Neuronal stem cell (in vitro differentiated cells): ENCODE measurements around the gene RYR2.

Experiments used
- DNase-seq: peaks from one replicate; pipeline ENCODE4 v3.0.0-alpha.2; 2013; ENCODE audit warnings: low spot score
- H2AFZ ChIP-seq: one replicate; pipeline ENCODE4 v1.6.1; 2013; ENCODE audit warnings: mild to moderate bottlenecking, low read length, inconsistent platforms
- H2AK5ac ChIP-seq: 2 replicates; pipeline ENCODE4 v1.6.1; 2013; ENCODE audit warnings: low read depth, mild to moderate bottlenecking, inconsistent platforms, low read length, moderate library complexity, mixed read lengths
- H2BK120ac ChIP-seq: 2 replicates; pipeline ENCODE4 v1.6.1; 2013; ENCODE audit warnings: low read depth, mild to moderate bottlenecking, inconsistent platforms, low read length, moderate library complexity, mixed read lengths
- H2BK12ac ChIP-seq: one replicate; pipeline ENCODE4 v1.6.1; 2013; ENCODE audit warnings: low read length, inconsistent platforms
- H2BK15ac ChIP-seq: 2 replicates; pipeline ENCODE4 v1.6.1; 2013; ENCODE audit warnings: mild to moderate bottlenecking, low read length, inconsistent platforms, mixed read lengths
- H2BK5ac ChIP-seq: one replicate; pipeline ENCODE4 v1.6.1; 2013; ENCODE audit warnings: inconsistent platforms, mild to moderate bottlenecking, low read length, moderate library complexity
- H3K14ac ChIP-seq: one replicate; pipeline ENCODE4 v1.6.1; 2013; ENCODE audit warnings: low read length, inconsistent platforms
- H3K18ac ChIP-seq: 2 replicates; pipeline ENCODE4 v1.6.1; 2013; ENCODE audit warnings: low read length, inconsistent platforms
- H3K23ac ChIP-seq: 2 replicates; pipeline ENCODE4 v1.6.1; 2013; ENCODE audit warnings: low read depth, mild to moderate bottlenecking, mixed read lengths, low read length, inconsistent platforms; ENCODE audit not compliant: poor library complexity
- H3K27ac ChIP-seq: replicated peaks from 3 replicates; pipeline ENCODE4 v1.5.1; 2013; ENCODE audit warnings: low read length, inconsistent platforms
- H3K27me3 ChIP-seq, 3 experiments: 2 replicates each; pipeline ENCODE4 v1.6.1; 2013; ENCODE audit warnings: low read length in 3 of 3, mild to moderate bottlenecking in 2 of 3, inconsistent platforms in 1 of 3, low read depth in 1 of 3, mixed read lengths in 1 of 3, moderate library complexity in 1 of 3; ENCODE audit not compliant: control insufficient read depth in 3 of 3, insufficient read depth in 3 of 3
- H3K36me3 ChIP-seq, 2 donors: replicated peaks in 1 of 2; 2 replicates each; pipeline ENCODE4 v1.6.1; 2013; ENCODE audit warnings: low read length in 2 of 2; ENCODE audit not compliant: control insufficient read depth in 2 of 2, insufficient read depth in 2 of 2
- H3K4ac ChIP-seq: 2 replicates; pipeline ENCODE4 v1.6.1; 2013; ENCODE audit warnings: inconsistent platforms, mild to moderate bottlenecking, low read length, moderate library complexity
- H3K4me1 ChIP-seq, 2 donors: 1 replicate in 1 of 2; 2 replicates in 1 of 2; pipeline ENCODE4 v1.6.1; 2013; ENCODE audit warnings: low read length in 2 of 2, low read depth in 1 of 2; ENCODE audit not compliant: control insufficient read depth in 2 of 2, insufficient read depth in 1 of 2
- H3K4me2 ChIP-seq: one replicate; pipeline ENCODE4 v1.6.1; 2013; ENCODE audit warnings: mild to moderate bottlenecking, low read length, inconsistent platforms; ENCODE audit not compliant: insufficient read depth, poor library complexity, severe bottlenecking
- H3K4me3 ChIP-seq, 2 donors: 2 replicates each; pipeline ENCODE4 v1.5.1; 2013; ENCODE audit warnings: low read length in 2 of 2, mild to moderate bottlenecking in 2 of 2, inconsistent platforms in 1 of 2, moderate library complexity in 1 of 2
- H3K79me1 ChIP-seq: one replicate; pipeline ENCODE4 v1.6.1; 2013; ENCODE audit warnings: low read depth, mild to moderate bottlenecking, inconsistent platforms, low read length, moderate library complexity
- H3K9ac ChIP-seq: one replicate; pipeline ENCODE4 v1.6.1; 2013; ENCODE audit warnings: mild to moderate bottlenecking, low read depth, low read length, inconsistent platforms; ENCODE audit not compliant: poor library complexity
- H3K9me3 ChIP-seq, 2 donors: replicated peaks in 1 of 2; 2 replicates each; pipeline versions ENCODE3 to v1.6.1; 2013; ENCODE audit warnings: low read length in 2 of 2, mild to moderate bottlenecking in 2 of 2, inconsistent platforms in 1 of 2, low read depth in 1 of 2, mixed read lengths in 1 of 2, moderate library complexity in 1 of 2; ENCODE audit not compliant: control insufficient read depth in 2 of 2, insufficient read depth in 1 of 2
- H4K8ac ChIP-seq: one replicate; pipeline ENCODE4 v1.6.1; 2013; ENCODE audit warnings: low read depth, mild to moderate bottlenecking, inconsistent platforms, low read length, moderate library complexity
- H4K91ac ChIP-seq: one replicate; pipeline ENCODE4 v1.6.1; 2013; ENCODE audit warnings: low read length, low read depth, mild to moderate bottlenecking, inconsistent platforms; ENCODE audit not compliant: poor library complexity
- WGBS, 2 donors: extraction: QIAGEN DNeasy Blood & Tissue Kit; methylation state at CpG; one replicate each; pipeline ENCODE4 v1.1.7; 2013; ENCODE audit warnings: missing lambda C conversion rate in 2 of 2, mixed read lengths in 1 of 2; ENCODE audit not compliant: insufficient read length in 2 of 2, insufficient replicate concordance in 1 of 2; ENCODE audit errors: extremely low coverage in 2 of 2; 5-methylcytosine and 5-hydroxymethylcytosine counted together

RYR2 gene

GRCh38 chr1:237054313-237054712 is 12.3 kb downstream of the RYR2 start:
- Histone ChIP-seq H2BK12ac (no peak overlapping the region), H3K36me3 (no peaks in the 10 kb centered on the region), H3K79me1 (no peaks in the 10 kb centered on the region), H2AK5ac (no peak overlapping the region), H3K4me3 (no peak overlapping the region), H3K4ac (no peak overlapping the region), H4K8ac (no peak overlapping the region), H2BK5ac (no peak overlapping the region), H3K9ac (no peak overlapping the region), H3K4me2 (no peak overlapping the region), H2BK120ac (no peak overlapping the region), H4K91ac (no peak overlapping the region), H2AFZ (no peak overlapping the region), H3K23ac (no peak overlapping the region), H3K9me3 (no peaks in the 10 kb centered on the region), H3K14ac (no peak overlapping the region), H3K27me3 (peaks cover 0 to 18% (median 0%) of the 10 kb centered on the region in 3 experiments), H2BK15ac (no peak overlapping the region), H3K4me1 (no peaks in the 10 kb centered on the region), H3K27ac (no peak overlapping the region), H3K18ac (no peak overlapping the region)
- DNase-seq: no peak
- no CpG with 5 or more reads among the region's 2 CpGs for WGBS, 2 donors

GRCh38 chr1:237058470-237058869 is 16.5 kb downstream of the RYR2 start:
- H3K27ac ChIP-seq: no peak overlapping the region
- H3K4me3 ChIP-seq: no peak overlapping the region
- H3K36me3 ChIP-seq: no peaks in the 10 kb centered on the region
- no peak overlapping the region for H3K9ac ChIP-seq
- H4K8ac ChIP-seq: no peak overlapping the region
- H3K4ac ChIP-seq: no peak overlapping the region
- no peak overlapping the region for H2BK12ac ChIP-seq
- H3K18ac ChIP-seq: no peak overlapping the region
- H3K27me3 ChIP-seq: peaks cover 0 to 3% (median 0%) of the 10 kb centered on the region in 3 experiments
- H2BK15ac ChIP-seq: no peak overlapping the region
- H2BK120ac ChIP-seq: no peak overlapping the region
- H2BK5ac ChIP-seq: no peak overlapping the region
- no peak overlapping the region for H3K23ac ChIP-seq
- H2AK5ac ChIP-seq: no peak overlapping the region
- no peaks in the 10 kb centered on the region for H3K9me3 ChIP-seq
- no peak for DNase-seq
- no peak overlapping the region for H3K14ac ChIP-seq
- H2AFZ ChIP-seq: no peak overlapping the region
- no CpG with 5 or more reads among the region's 9 CpGs for whole genome bisulfite sequencing, 2 donors
- H3K4me1 ChIP-seq: no peaks in the 10 kb centered on the region
- H3K4me2 ChIP-seq: no peak overlapping the region
- no peaks in the 10 kb centered on the region for H3K79me1 ChIP-seq
- no peak overlapping the region for H4K91ac ChIP-seq

DNA sequence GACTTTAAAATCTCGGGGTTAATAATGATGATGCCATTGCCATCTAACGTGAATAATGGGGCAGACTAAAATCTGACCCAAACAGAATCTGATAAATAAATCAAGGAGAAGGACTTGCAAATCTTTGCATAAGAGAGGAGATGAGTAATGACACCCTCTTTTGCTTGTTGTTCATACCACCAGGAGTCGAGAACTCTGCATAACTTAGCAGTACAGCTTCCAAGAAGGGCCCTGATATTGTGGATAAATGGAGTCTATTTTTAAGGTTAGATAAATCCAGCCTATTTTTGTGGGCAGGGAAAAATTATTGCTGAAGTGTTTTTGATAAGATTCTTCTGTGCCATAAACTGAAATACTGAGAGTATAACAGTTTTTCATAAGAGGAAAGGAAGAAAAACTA is 17.3 kb downstream of the RYR2 start:
- Histone ChIP-seq H3K9me3 (no peaks in the 10 kb centered on the region), H3K4me1 (no peaks in the 10 kb centered on the region), H2BK15ac (no peak overlapping the region), H3K27me3 (no peaks in the 10 kb centered on the region), H3K79me1 (no peaks in the 10 kb centered on the region), H3K36me3 (no peaks in the 10 kb centered on the region), H3K18ac (no peak overlapping the region), H2BK120ac (no peak overlapping the region), H3K27ac (no peak overlapping the region), H3K14ac (no peak overlapping the region), H3K4me3 (no peak overlapping the region), H2BK12ac (no peak overlapping the region), H3K9ac (no peak overlapping the region), H4K8ac (no peak overlapping the region), H3K4me2 (no peak overlapping the region), H3K4ac (no peak overlapping the region), H3K23ac (no peak overlapping the region), H2BK5ac (no peak overlapping the region), H2AFZ (no peak overlapping the region), H4K91ac (no peak overlapping the region), H2AK5ac (no peak overlapping the region)
- no CpG with 5 or more reads among the region's 3 CpGs for WGBS, 2 donors
- no peak for DNase-seq

- no peak overlapping the region for H2BK5ac ChIP-seq
- H3K23ac ChIP-seq: no peak overlapping the region
- no peak overlapping the region for H4K91ac ChIP-seq
- no peak overlapping the region for H3K14ac ChIP-seq
- H3K9me3 ChIP-seq: no peaks in the 10 kb centered on the region
- no peak overlapping the region for H4K8ac ChIP-seq
- no peak overlapping the region for H3K4me2 ChIP-seq
- H3K18ac ChIP-seq: no peak overlapping the region
- H3K79me1 ChIP-seq: no peaks in the 10 kb centered on the region
- no peak overlapping the region for H3K4ac ChIP-seq
- no peaks in the 10 kb centered on the region for H3K27me3 ChIP-seq
- no peaks in the 10 kb centered on the region for H3K36me3 ChIP-seq
- no peak overlapping the region for H2BK12ac ChIP-seq
- no peaks in the 10 kb centered on the region for H3K4me1 ChIP-seq
- no peak for DNase-seq
- no peak overlapping the region for H3K27ac ChIP-seq
- H2AK5ac ChIP-seq: no peak overlapping the region
- no peak overlapping the region for H2BK15ac ChIP-seq
- H3K4me3 ChIP-seq: no peak overlapping the region
- H2AFZ ChIP-seq: no peak overlapping the region
- no peak overlapping the region for H2BK120ac ChIP-seq
- H3K9ac ChIP-seq: no peak overlapping the region
These were observed 21.0 kb downstream of the RYR2 start for GRCh38 chr1:237062976-237063375.
